ENCODE results near the gene URAD. TPM values are rescaled to one million over a fixed set of nuclear protein-coding genes. Genes with fewer than 3 reads are reported as not detected.

The URAD gene
- total RNA-seq, 1 experiment from 2014 or later = not detected

DNA sequence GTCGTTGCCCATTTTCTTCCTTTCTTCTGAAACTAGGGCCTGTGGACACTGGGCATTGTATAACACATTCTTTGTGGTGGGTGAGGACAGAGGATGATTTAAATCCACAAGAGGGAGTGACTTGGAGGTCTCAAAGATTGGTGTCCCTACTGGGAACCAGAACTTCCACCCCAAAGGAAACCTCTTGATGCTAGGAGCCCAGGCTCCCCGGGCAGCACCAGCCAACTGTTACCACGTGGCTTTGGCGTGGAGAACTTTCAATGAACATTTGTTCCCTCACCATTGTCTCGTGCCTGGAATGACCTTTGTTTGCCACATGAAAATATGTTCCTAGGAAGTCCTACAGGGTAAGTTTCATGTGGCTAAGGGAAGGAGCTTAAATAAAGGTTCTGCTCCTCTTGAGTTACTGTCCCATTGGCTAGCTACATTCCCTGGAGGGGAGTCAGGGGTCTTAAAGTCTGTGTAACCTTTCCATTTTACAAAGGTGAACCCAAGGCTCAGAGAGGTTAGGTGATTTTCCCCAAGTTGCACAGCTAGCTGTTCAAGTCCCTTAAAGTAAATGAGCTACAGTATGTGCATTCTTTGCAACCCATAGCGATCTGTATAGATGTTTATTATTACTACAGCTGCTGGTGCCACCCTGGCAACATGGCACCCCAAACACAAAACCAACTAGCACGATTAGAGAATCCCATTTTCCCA, 14.4 kb downstream of the URAD start:
- peaks cover 16% of the 10 kb centered on the region for H3K27me3 ChIP-seq (ENCODE audit: low read length)
- CTCF ChIA-PET = no interaction called here
- POLR2A ChIA-PET (ENCODE audit: unreplicated experiment) = no interaction called here

DNA sequence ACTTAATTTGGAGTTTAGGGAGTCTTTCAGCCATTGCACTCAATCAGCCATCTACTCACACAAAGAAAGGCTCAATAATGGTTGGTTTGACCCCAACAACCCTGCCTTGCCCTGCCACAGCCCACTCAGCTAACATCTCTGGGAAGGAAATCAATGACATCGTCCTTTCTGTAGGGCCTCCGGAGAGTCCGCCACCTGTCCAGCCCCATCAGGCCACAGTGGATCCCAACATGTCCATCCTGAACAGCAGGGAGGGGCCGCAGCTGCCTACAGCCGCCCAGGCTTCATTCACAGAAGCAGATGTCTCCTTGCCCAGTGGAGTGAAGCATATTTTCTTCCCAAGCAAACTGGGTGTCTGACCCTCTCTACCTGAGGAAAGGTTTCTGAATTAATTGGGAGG, 15.2 kb downstream of the URAD start:
- H3K27ac ChIP-seq (ENCODE audit: low read length) = no peak overlapping the region
- H3K36me3 ChIP-seq (ENCODE audit: low read depth, low read length) = no peaks in the 10 kb centered on the region
- no peaks in the 10 kb centered on the region for H3K79me2 ChIP-seq (ENCODE audit: low read length)
- H4K20me1 ChIP-seq (ENCODE audit: low read length) = no peaks in the 10 kb centered on the region
- H3K9me3 ChIP-seq (ENCODE audit: low read length) = no peaks in the 10 kb centered on the region
- H3K27me3 ChIP-seq (ENCODE audit: low read length) = peaks cover 20% of the 10 kb centered on the region
- POLR2A ChIA-PET (ENCODE audit: unreplicated experiment) = no interaction called here
- H3F3A ChIP-seq (ENCODE audit: low read length, unreplicated experiment) = no peaks in the 10 kb centered on the region
- no peaks in the 10 kb centered on the region for H3K4me1 ChIP-seq (ENCODE audit: insufficient read depth, low read length)
- no peaks in the 10 kb centered on the region for H3K9me2 ChIP-seq (replicated peaks; ENCODE audit: low read length)
- no peak overlapping the region for H3K9ac ChIP-seq (ENCODE audit: low read length)
- H3K4me2 ChIP-seq (ENCODE audit: low read length) = no peak overlapping the region
- no peak overlapping the region for H3K4me3 ChIP-seq (ENCODE audit: low read length)
- intact Hi-C loops (cut with micrococcal nuclease) = no loop called here
- no peak for ATAC-seq
- TF ChIP-seq CTCF (conservative IDR thresholded peaks at IDR 0.05; ENCODE audit: low read depth, low read length) = no peak
- no peak for TF ChIP-seq EZH2 (IDR thresholded peaks at IDR 0.05; ENCODE audit: low read length, unreplicated experiment)
- TF ChIP-seq EZH2phosphoT487 (IDR thresholded peaks at IDR 0.05; ENCODE audit: borderline replicate concordance, low read length) = no peak
- CTCF ChIA-PET = no interaction called here
- BruUV-seq (replicated peaks) = no TSS peak
- DNase-seq = no peak
- H2AFZ ChIP-seq (ENCODE audit: low read length) = no peak overlapping the region

More for the DNA sequence above, 14.4 kb downstream of the URAD start:
- Histone ChIP-seq H3K27ac (ENCODE audit: low read length) (no peak overlapping the region), H3F3A (ENCODE audit: low read length, unreplicated experiment) (no peaks in the 10 kb centered on the region), H4K20me1 (ENCODE audit: low read length) (no peaks in the 10 kb centered on the region), H3K9me2 (replicated peaks; ENCODE audit: low read length) (no peaks in the 10 kb centered on the region), H2AFZ (ENCODE audit: low read length) (no peak overlapping the region), H3K4me2 (ENCODE audit: low read length) (no peak overlapping the region), H3K4me1 (ENCODE audit: insufficient read depth, low read length) (no peaks in the 10 kb centered on the region), H3K79me2 (ENCODE audit: low read length) (no peaks in the 10 kb centered on the region), H3K9ac (ENCODE audit: low read length) (no peak overlapping the region), H3K4me3 (ENCODE audit: low read length) (no peak overlapping the region), H3K9me3 (ENCODE audit: low read length) (no peaks in the 10 kb centered on the region), H3K36me3 (ENCODE audit: low read depth, low read length) (no peaks in the 10 kb centered on the region)
- BruUV-seq (replicated peaks) = no TSS peak
- intact Hi-C loops (cut with micrococcal nuclease) = no loop called here
- DNase-seq (no peak), ATAC-seq (no peak)
- no peak for TF ChIP-seq EZH2phosphoT487 (IDR thresholded peaks at IDR 0.05; ENCODE audit: borderline replicate concordance, low read length)
- no peak for TF ChIP-seq CTCF (conservative IDR thresholded peaks at IDR 0.05; ENCODE audit: low read depth, low read length)
- no peak for TF ChIP-seq EZH2 (IDR thresholded peaks at IDR 0.05; ENCODE audit: low read length, unreplicated experiment)

DNA sequence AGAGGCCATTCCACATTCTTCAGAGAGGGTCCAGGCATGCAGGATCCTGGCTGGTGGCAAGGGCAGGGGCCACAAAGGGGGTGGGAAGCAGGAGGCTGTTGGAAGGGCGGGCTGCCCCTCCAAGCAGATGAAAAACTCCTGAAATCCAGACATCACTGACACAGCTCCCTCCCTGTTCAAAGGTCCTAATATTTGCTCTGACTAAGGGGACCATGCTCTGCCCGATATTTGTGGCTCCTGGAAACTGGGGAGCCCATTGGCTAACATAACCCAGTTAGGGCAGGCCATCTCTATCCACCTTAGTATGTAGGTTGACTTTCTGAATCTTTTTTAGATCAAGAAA, 16.0 kb downstream of the URAD start:
- no peak overlapping the region for H2AFZ ChIP-seq (ENCODE audit: low read length)
- ChIA-PET CTCF (no interaction called here), POLR2A (ENCODE audit: unreplicated experiment) (no interaction called here)
- H3K27ac ChIP-seq (ENCODE audit: low read length) = no peak overlapping the region
- TF ChIP-seq EZH2 (IDR thresholded peaks at IDR 0.05; ENCODE audit: low read length, unreplicated experiment) (no peak), EZH2phosphoT487 (IDR thresholded peaks at IDR 0.05; ENCODE audit: borderline replicate concordance, low read length) (no peak), CTCF (conservative IDR thresholded peaks at IDR 0.05; ENCODE audit: low read depth, low read length) (no peak)
- H3K4me2 ChIP-seq (ENCODE audit: low read length) = no peak overlapping the region
- no peak overlapping the region for H3K9ac ChIP-seq (ENCODE audit: low read length)
- no peaks in the 10 kb centered on the region for H3K9me2 ChIP-seq (replicated peaks; ENCODE audit: low read length)
- peaks cover 28% of the 10 kb centered on the region for H3K27me3 ChIP-seq (ENCODE audit: low read length)
- no peaks in the 10 kb centered on the region for H3K79me2 ChIP-seq (ENCODE audit: low read length)
- DNase-seq = no peak
- intact Hi-C loops (cut with micrococcal nuclease) = no loop called here
- no peaks in the 10 kb centered on the region for H3K9me3 ChIP-seq (ENCODE audit: low read length)
- H3K36me3 ChIP-seq (ENCODE audit: low read depth, low read length) = no peaks in the 10 kb centered on the region
- no peak overlapping the region for H3K4me3 ChIP-seq (ENCODE audit: low read length)
- BruUV-seq (replicated peaks) = no TSS peak
- H4K20me1 ChIP-seq (ENCODE audit: low read length) = no peaks in the 10 kb centered on the region
- H3F3A ChIP-seq (ENCODE audit: low read length, unreplicated experiment) = no peaks in the 10 kb centered on the region
- ATAC-seq = no peak
- no peaks in the 10 kb centered on the region for H3K4me1 ChIP-seq (ENCODE audit: insufficient read depth, low read length)

Measured in PC-3 (cell line).